Bronchial smooth muscle cell (primary cell): ENCODE results near the gene CABCOCO1. TPM values are rescaled to one million over a fixed set of nuclear protein-coding genes. Genes with fewer than 3 reads are reported as not detected.

ENCODE experiments used
- total RNA-seq: library from RNA; depleted of rRNA; stranded (reverse); fragments of >200 nt; gene quantifications from 2 replicates; pipeline ENCODE4 v1.2.1, GENCODE V29; 2014

CABCOCO1 gene
- total RNA-seq = 0.26 and 0.79 TPM in 2 replicates

GRCh38 chr10:61662794-61663259 lies at the start of gene CABCOCO1:
CABCOCO1 (plus strand) TSS chr10:61662929; CDS start chr10:61662973, 44 bp downstream.

Other genes with a start within 250 kb of the CABCOCO1 start
- 1.3 and 2.5 TPM in 2 replicates for gene TMEM26, start 209.5 kb upstream of the CABCOCO1 start, total RNA-seq
- gene ARID5B, start 238.8 kb downstream of the CABCOCO1 start, total RNA-seq = 39.2 and 59.4 TPM in 2 replicates